Astrocyte (in vitro differentiated cells and primary cell): Measurements from ENCODE around the gene SCAI. TPM values are rescaled to one million over a fixed set of nuclear protein-coding genes. Genes with fewer than 3 reads are reported as not detected.

Experiments
- DNase-seq: peaks from one replicate; pipeline ENCODE4 v3.0.0-alpha.2; 2010; ENCODE audit warnings: low read depth
- FAIRE-seq: peaks from 2 replicates; lab custom pipeline; 2011; peaks lifted over from hg19 to GRCh38; lab: Jason Lieb, UNC
- H2AFZ ChIP-seq: 2 replicates; pipeline ENCODE4 v1.6.0; 2012; ENCODE audit warnings: low read depth, low read length, inconsistent platforms
- H3K27ac ChIP-seq: 2 replicates; pipeline ENCODE4 v1.5.1; 2011; ENCODE audit warnings: low read depth, low read length, inconsistent platforms
- H3K27me3 ChIP-seq: 2 replicates; pipeline ENCODE4 v1.6.0; 2011; ENCODE audit warnings: low read length, inconsistent platforms; ENCODE audit not compliant: insufficient read depth
- H3K36me3 ChIP-seq: 2 replicates; pipeline ENCODE4 v1.5.1; 2011; ENCODE audit warnings: low read length, inconsistent platforms; ENCODE audit not compliant: insufficient read depth
- H3K4me1 ChIP-seq: 2 replicates; pipeline ENCODE4 v1.5.1; 2011; ENCODE audit warnings: low read length, inconsistent platforms; ENCODE audit not compliant: insufficient read depth
- H3K4me2 ChIP-seq: 2 replicates; pipeline ENCODE4 v1.6.0; 2012; ENCODE audit warnings: low read length, inconsistent platforms
- H3K4me3 ChIP-seq: 2 replicates; pipeline ENCODE4 v1.5.1; 2011; ENCODE audit warnings: low read depth, mild to moderate bottlenecking, low read length, inconsistent platforms; ENCODE audit not compliant: insufficient read depth
- H3K79me2 ChIP-seq: 2 replicates; pipeline ENCODE4 v1.6.0; 2012; ENCODE audit warnings: mild to moderate bottlenecking, low read length, inconsistent platforms; ENCODE audit not compliant: insufficient read depth
- H3K9ac ChIP-seq: 2 replicates; pipeline ENCODE4 v1.6.0; 2012; ENCODE audit warnings: mild to moderate bottlenecking, low read length, inconsistent platforms
- H3K9me3 ChIP-seq: 2 replicates; pipeline ENCODE4 v1.5.1; 2012; ENCODE audit warnings: low read depth, mild to moderate bottlenecking, low read length, inconsistent platforms; ENCODE audit not compliant: insufficient read depth
- H4K20me1 ChIP-seq: 2 replicates; pipeline ENCODE4 v1.6.0; 2012; ENCODE audit warnings: low read length, inconsistent platforms; ENCODE audit not compliant: insufficient read depth
- H3K27ac Mint-ChIP-seq: one replicate; pipeline ENCODE4 v1.8.0; 2021; ENCODE audit warnings: mild to moderate bottlenecking, mixed read lengths; ENCODE audit not compliant: unreplicated experiment
- H3K27me3 Mint-ChIP-seq: one replicate; pipeline ENCODE4 v1.8.0; 2021; ENCODE audit warnings: low read depth, mixed read lengths; ENCODE audit not compliant: unreplicated experiment
- H3K36me3 Mint-ChIP-seq: one replicate; pipeline ENCODE4 v1.8.0; 2021; ENCODE audit warnings: low read depth, mixed read lengths; ENCODE audit not compliant: unreplicated experiment
- H3K4me1 Mint-ChIP-seq: one replicate; pipeline ENCODE4 v1.8.0; 2021; ENCODE audit warnings: low read depth, mixed read lengths; ENCODE audit not compliant: unreplicated experiment
- H3K4me3 Mint-ChIP-seq: one replicate; pipeline ENCODE4 v1.8.0; 2021; ENCODE audit warnings: mild to moderate bottlenecking, moderate library complexity, mixed read lengths; ENCODE audit not compliant: unreplicated experiment
- H3K9me3 Mint-ChIP-seq: one replicate; pipeline ENCODE4 v1.8.0; 2021; ENCODE audit warnings: mild to moderate bottlenecking, mixed read lengths; ENCODE audit not compliant: unreplicated experiment
- EZH2 ChIP-seq: IDR thresholded peaks from 2 replicates; pipeline ENCODE4 v1.6.1; 2012; ENCODE audit warnings: mild to moderate bottlenecking, low read length, inconsistent platforms; ENCODE audit not compliant: insufficient read depth
- total RNA-seq: library from RNA; stranded (reverse); gene quantifications from 2 replicates; pipeline ENCODE4 v1.2.1, GENCODE V29; 2021
- TF ChIP-seq, protein P1 (sequence below): IDR thresholded peaks from 2 replicates; pipeline ENCODE4 v1.5.1; 2011; ENCODE audit warnings: low read depth, mild to moderate bottlenecking, inconsistent platforms, low read length, moderate library complexity; ENCODE audit not compliant: insufficient read depth

SCAI gene
- total RNA-seq, 1 donor from 2014 or later = 6.8 TPM

DNA sequence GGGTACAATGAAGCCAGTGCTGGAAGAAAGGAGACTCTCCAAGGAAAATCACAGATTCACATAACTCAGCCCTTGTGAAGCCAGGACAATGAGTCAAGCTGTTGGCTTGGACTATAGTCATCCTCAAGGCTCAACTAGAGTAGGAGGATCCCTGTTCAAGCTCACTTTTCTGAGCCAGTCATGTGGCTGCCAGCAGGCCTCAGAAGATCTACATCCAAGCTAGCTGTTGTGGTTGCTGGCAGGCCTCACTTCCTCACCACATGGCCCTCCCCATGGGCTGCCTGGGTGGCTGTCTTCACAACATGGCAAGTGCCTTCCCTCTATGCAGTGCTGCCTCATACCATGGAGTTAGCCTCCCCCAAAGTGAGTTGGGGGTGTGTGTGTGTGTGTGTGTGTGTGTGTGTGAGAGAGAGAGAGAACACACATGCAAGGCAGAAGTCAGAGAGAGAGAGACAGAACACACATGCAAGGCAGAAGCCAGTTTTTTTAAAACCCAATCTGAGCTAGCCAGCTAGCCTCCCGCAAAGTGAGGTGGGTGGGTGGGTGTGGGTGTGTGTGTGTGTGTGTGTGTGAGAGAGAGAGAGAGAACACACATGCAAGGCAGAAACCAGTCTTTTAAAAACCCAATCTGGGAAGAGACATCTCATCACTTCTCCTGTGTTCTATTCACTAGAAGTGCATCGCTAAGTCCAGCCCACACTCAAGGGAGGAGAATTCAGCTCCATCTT is 17.1 kb downstream of the SCAI start:
- Histone ChIP-seq H3K9me3 (no peaks in the 10 kb centered on the region), H3K4me1 (peaks cover 14% of the 10 kb centered on the region), H4K20me1 (no peaks in the 10 kb centered on the region), H2AFZ (no peak overlapping the region), H3K4me2 (peak overlapping the region; percentile 59), H3K36me3 (no peaks in the 10 kb centered on the region), H3K27me3 (no peaks in the 10 kb centered on the region), H3K9ac (no peak overlapping the region), H3K27ac (peak overlapping the region; percentile 35), H3K79me2 (no peaks in the 10 kb centered on the region), H3K4me3 (no peak overlapping the region)
- Mint-ChIP-seq H3K27me3 (no peaks in the 10 kb centered on the region), H3K27ac (peak overlapping the region; percentile 78), H3K9me3 (no peaks in the 10 kb centered on the region), H3K4me1 (peaks cover 13% of the 10 kb centered on the region), H3K4me3 (peak overlapping the region; percentile 11), H3K36me3 (peaks cover 2% of the 10 kb centered on the region)
- no peak for TF ChIP-seq EZH2
- TF ChIP-seq, protein P1, sequence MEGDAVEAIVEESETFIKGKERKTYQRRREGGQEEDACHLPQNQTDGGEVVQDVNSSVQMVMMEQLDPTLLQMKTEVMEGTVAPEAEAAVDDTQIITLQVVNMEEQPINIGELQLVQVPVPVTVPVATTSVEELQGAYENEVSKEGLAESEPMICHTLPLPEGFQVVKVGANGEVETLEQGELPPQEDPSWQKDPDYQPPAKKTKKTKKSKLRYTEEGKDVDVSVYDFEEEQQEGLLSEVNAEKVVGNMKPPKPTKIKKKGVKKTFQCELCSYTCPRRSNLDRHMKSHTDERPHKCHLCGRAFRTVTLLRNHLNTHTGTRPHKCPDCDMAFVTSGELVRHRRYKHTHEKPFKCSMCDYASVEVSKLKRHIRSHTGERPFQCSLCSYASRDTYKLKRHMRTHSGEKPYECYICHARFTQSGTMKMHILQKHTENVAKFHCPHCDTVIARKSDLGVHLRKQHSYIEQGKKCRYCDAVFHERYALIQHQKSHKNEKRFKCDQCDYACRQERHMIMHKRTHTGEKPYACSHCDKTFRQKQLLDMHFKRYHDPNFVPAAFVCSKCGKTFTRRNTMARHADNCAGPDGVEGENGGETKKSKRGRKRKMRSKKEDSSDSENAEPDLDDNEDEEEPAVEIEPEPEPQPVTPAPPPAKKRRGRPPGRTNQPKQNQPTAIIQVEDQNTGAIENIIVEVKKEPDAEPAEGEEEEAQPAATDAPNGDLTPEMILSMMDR = no peak
- DNase-seq (peak; percentile 100), FAIRE-seq (peak; percentile 93)

DNA sequence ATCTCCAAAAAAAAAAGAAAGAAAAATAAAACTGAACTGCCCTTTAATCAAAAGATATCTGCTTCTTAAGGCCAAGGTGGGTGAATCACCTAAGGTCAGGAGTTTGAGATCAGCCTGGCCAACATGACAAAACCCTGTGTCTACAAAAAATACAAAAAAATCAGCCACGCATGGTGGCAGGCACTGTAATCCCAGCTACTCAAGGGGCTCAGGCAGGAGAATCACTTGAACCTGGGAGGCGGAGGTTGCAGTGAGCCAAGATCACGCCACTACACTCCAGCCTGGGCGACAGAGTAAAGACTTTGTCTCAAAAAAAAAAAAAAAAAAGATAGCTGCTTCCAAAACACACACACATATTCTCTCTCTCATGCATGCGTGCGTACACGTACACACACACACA is 17.8 kb downstream of the SCAI start:
- FAIRE-seq = no peak
- TF ChIP-seq EZH2 = no peak
- TF ChIP-seq, protein P1 = no peak
- Histone ChIP-seq H3K36me3 (no peaks in the 10 kb centered on the region), H2AFZ (no peak overlapping the region), H3K9me3 (no peaks in the 10 kb centered on the region), H3K79me2 (no peaks in the 10 kb centered on the region), H4K20me1 (no peaks in the 10 kb centered on the region), H3K9ac (no peak overlapping the region), H3K27me3 (no peaks in the 10 kb centered on the region), H3K4me1 (peaks cover 14% of the 10 kb centered on the region), H3K27ac (peak overlapping the region; percentile 35), H3K4me2 (peak overlapping the region; percentile 59), H3K4me3 (no peak overlapping the region)
- no peaks in the 10 kb centered on the region for H3K9me3 Mint-ChIP-seq
- DNase-seq = peak; percentile 22
- H3K4me3 Mint-ChIP-seq = no peak overlapping the region
- H3K36me3 Mint-ChIP-seq = peaks cover 2% of the 10 kb centered on the region
- peak overlapping the region; percentile 78 for H3K27ac Mint-ChIP-seq
- H3K27me3 Mint-ChIP-seq = no peaks in the 10 kb centered on the region
- H3K4me1 Mint-ChIP-seq = peaks cover 13% of the 10 kb centered on the region

DNA sequence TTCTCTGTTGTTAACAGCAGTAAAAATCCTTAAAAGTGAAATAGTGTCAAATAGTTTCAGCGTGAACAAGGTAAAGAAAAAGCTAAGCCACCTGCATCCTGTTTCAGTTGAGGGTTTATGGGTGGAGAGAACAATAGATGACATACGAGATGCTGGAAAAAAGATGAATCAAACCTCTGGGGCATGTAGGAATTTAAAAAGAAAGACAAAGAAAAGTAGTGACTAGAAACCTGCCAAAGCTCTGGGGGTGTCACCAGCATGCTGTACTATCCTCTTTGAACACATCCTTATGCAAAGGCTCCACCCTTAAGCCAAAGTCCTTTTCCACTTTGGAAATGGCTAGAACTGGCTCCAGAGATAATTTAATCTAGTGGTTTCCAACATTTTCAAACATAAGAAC is 22.2 kb downstream of the SCAI start:
- Histone ChIP-seq H3K27me3 (no peaks in the 10 kb centered on the region), H3K4me3 (no peak overlapping the region), H4K20me1 (peaks cover 8% of the 10 kb centered on the region), H3K4me1 (peaks cover 10% of the 10 kb centered on the region), H2AFZ (no peak overlapping the region), H3K9ac (no peak overlapping the region), H3K36me3 (no peaks in the 10 kb centered on the region), H3K27ac (no peak overlapping the region), H3K4me2 (no peak overlapping the region), H3K79me2 (no peaks in the 10 kb centered on the region), H3K9me3 (no peaks in the 10 kb centered on the region)
- FAIRE-seq (no peak), DNase-seq (peak; percentile 31)
- Mint-ChIP-seq H3K36me3 (peaks cover 2% of the 10 kb centered on the region), H3K4me3 (no peak overlapping the region), H3K4me1 (peaks cover 12% of the 10 kb centered on the region), H3K9me3 (no peaks in the 10 kb centered on the region), H3K27ac (no peak overlapping the region), H3K27me3 (no peaks in the 10 kb centered on the region)
- TF ChIP-seq EZH2 = no peak
- TF ChIP-seq, protein P1 = no peak
